HG03354 (cell line): ENCODE data around the gene WWOX.

Source experiments
- ATAC-seq: cut with Tn5 transposase; IDR thresholded peaks from one replicate; pipeline ENCODE4 v1.9.1; 2021; ENCODE audit warnings: mild to moderate bottlenecking; ENCODE audit not compliant: unreplicated experiment, poor library complexity, severe bottlenecking

WWOX gene

GRCh38 chr16:78706637-78707036, 607.2 kb downstream of the WWOX start:
- ATAC-seq: no peak

- no peak for ATAC-seq
Observed at GRCh38 chr16:78709137-78709884, 609.9 kb downstream of the WWOX start.

- no peak for ATAC-seq
Observed at GRCh38 chr16:78715106-78715505, 615.7 kb downstream of the WWOX start.

- no peak for ATAC-seq
Observed at GRCh38 chr16:78715673-78716072, 616.2 kb downstream of the WWOX start.

GRCh38 chr16:78718141-78718540, 618.7 kb downstream of the WWOX start:
- no peak for ATAC-seq

GRCh38 chr16:78720416-78720815, 621.0 kb downstream of the WWOX start:
- ATAC-seq: no peak

GRCh38 chr16:78727536-78727935, 628.1 kb downstream of the WWOX start:
- ATAC-seq: no peak

GRCh38 chr16:78729687-78730086, 630.2 kb downstream of the WWOX start:
- peak; percentile 65 for ATAC-seq

- no peak for ATAC-seq
Observed at GRCh38 chr16:78731785-78732184, 632.3 kb downstream of the WWOX start.

GRCh38 chr16:78732696-78733095, 633.2 kb downstream of the WWOX start:
- no peak for ATAC-seq

- no peak for ATAC-seq
Observed at GRCh38 chr16:78735337-78735736, 635.9 kb downstream of the WWOX start.

- no peak for ATAC-seq
Observed at GRCh38 chr16:78737630-78738029, 638.2 kb downstream of the WWOX start.

GRCh38 chr16:78738557-78738956, 639.1 kb downstream of the WWOX start:
- ATAC-seq: no peak

- no peak for ATAC-seq
Observed at GRCh38 chr16:78740269-78740668, 640.8 kb downstream of the WWOX start.

GRCh38 chr16:78742501-78743283, 643.2 kb downstream of the WWOX start:
- peak; percentile 98 for ATAC-seq

- no peak for ATAC-seq
Observed at GRCh38 chr16:78743556-78743955, 644.1 kb downstream of the WWOX start.

GRCh38 chr16:78744099-78744498, 644.6 kb downstream of the WWOX start:
- ATAC-seq: no peak

- ATAC-seq: no peak
Observed at GRCh38 chr16:78744796-78745107, 645.3 kb downstream of the WWOX start.

- ATAC-seq: no peak
Observed at GRCh38 chr16:78745108-78746019, 645.9 kb downstream of the WWOX start.

GRCh38 chr16:78746718-78747117, 647.3 kb downstream of the WWOX start:
- ATAC-seq: no peak
